Measurements from ENCODE around the gene NNT.
"Not testable (repeated sequence)": the region's sequence is repeated elsewhere in the genome, so short reads cannot be mapped to it uniquely, and the experiment has no call there.

Gene NNT

DNA sequence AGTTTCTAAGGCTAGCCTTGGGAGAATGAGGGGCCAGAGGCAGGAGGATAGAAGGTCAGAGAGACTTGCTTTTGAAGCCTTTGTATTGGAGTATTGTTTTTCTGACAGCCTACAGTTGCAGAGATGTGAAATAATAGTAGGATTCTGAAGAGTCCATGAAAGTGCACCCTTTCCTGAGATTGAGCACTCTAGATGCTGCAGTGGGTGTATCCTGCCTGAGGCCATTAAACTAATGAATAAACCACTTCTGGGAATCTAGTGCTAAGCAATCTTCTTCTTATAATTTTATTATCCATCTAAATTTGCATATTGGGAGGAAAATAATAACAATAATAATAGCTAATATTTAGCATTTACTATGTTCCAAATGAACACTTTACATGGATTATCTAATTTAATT lies 19.3 kb upstream of the NNT start:
- no peak for DNase-seq

DNA sequence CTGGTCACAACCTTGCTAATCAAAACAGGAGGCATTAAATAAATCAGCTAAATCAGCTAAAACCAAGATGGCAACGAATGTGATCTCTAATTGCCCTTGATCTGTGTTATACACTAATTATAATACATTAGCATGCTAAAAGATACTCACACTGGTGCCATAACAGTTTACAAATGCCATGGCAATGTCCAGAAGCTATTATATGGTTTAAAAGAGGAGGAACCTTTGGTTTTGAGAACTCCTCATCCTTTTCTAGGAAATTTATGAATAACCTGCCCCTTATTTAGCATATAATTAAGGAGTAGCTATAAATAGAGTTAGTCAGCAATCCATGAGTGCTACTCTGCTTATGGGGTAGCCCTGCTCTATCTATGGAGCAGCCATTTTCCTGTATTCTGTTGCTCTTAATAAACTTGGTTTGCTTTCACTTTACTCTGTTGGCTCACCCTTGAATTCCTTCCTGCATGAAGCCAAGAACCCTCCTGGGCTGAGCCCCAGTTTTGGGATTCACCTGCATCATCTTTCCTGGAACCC lies 18.7 kb upstream of the NNT start:
- DNase-seq: no peak

DNA sequence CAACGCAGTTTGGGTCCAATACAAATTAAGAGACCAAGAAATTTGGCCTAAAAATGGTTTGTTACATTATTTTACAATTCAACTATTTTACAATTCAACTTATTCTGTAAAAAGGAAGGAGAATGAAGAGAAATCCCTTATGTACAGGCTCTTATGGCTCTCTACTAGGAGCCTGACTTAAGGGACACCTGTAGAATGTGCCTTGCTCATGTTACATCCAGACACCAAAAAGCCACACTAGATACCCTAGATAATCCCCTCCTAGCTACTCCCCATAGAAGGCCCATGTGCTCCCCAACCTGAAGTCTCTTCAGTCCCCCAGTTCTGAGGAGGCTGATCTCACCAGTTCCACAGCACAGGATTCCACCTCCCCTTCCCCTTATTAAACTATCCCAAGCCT lies 14.1 kb upstream of the NNT start:
- no peak for DNase-seq

DNA sequence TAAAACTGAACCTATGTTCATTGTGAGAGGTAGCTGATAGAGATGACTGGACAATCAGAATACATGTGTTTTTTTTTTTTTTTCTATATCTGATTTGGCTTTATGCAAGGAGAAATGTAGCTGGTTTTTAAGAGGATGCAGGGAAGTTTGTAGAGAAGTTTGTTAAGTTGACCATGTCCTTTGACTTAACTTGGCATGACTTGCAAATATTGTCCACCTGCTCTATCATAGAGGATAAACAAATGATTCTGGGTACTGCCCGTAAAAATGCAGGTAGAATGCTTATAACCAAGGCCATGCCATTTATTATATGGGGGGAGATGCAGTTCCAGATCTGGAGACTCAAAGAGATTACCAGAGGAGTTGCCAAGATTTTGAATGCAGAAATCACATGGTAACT lies 13.7 kb upstream of the NNT start:
- DNase-seq: no peak

DNA sequence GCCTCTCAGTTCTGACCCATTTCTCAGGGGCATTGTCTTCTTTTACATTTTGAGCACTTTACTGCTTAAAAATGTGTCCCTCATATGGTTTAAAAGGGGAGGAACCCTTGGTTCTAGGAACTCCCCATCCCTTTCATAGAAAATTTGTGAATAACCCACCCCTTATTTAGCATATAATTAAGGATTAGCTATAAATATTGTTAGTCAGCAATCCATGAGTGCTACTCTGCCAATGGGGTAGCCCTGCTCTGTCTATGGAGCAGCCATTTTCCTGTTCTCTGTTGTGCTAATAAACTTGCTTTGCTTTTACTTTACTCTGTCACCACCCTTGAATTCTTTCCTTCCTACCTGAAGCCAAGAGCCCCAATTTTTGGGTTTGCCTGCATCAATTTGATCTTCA lies 12.3 kb upstream of the NNT start:
- no peak for DNase-seq

DNA sequence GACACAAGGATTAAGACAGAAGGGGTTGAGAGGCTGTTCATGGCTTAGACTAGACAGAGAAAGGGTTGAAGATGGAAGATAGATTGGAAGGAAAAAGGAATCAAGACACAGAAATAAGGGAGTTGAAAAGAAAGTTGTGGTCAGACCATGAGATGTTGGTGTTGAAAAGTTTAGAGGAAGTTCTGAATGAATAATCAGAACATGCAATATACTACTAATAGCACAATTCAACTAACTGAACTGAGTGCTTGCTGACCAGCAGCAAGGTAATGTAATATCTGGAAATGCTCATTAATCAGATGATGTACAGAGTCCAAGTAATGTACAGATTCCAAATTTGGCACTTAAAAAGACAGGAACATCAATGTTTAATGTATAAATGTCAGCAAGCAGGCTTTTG lies 10.6 kb upstream of the NNT start:
- DNase-seq: no peak

DNA sequence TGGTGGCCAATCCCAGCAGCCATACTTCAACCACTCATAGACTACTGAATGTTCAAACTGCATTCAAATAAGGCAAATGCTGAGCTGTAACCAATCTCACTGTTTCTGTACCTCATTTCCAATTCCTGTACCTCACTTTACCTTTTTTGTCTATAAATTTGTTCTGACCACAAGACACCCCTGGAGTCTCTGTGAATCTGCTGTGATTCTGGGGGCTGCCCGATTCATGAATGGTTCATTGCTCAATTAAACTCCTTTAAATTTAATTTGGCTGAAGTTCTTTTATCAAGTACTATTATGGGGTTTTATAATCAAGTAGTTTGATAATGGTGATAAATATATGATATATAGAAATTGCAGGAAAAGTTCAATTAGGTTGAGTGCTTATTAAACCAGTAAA lies 4.1 kb upstream of the NNT start:
- not testable (repeated sequence) for DNase-seq

DNA sequence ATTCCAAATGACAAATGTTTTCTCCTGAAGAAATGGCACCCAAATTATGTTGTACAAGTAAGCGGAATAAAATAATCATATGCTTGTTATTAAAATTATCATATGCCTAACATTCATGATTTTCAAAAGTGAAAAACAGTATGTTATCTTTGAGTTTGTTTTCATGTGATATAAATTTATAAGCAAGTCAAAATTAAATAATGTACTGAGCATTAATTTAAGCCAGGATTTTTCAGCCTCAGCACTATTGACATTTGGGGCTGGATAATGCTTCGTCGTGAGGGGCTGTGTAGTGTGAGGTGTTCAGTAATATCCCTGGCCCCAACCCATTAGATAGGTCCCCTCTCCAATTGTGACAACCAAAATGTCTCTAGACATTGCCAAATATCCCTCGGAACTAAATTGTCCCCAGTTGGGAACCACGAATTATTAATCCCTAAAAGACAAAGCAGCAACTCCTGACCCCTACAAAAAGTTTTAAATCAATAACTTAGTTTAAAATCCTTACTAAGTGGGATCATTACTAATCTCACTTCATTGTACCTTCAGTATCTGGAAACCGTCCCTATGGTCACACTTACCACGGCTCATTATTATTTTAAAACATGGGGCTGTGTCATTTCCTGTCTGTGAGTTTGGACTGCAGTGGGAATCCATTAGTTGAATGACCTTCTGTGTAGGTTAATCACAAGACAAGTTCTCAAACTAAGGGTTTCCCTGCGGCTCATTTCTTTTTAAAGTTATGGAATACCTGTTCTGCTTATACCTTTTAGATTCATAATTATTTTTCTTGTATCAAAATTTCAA lies 1.3 kb upstream of the NNT start:
- DNase-seq: peak; percentile 65

DNA sequence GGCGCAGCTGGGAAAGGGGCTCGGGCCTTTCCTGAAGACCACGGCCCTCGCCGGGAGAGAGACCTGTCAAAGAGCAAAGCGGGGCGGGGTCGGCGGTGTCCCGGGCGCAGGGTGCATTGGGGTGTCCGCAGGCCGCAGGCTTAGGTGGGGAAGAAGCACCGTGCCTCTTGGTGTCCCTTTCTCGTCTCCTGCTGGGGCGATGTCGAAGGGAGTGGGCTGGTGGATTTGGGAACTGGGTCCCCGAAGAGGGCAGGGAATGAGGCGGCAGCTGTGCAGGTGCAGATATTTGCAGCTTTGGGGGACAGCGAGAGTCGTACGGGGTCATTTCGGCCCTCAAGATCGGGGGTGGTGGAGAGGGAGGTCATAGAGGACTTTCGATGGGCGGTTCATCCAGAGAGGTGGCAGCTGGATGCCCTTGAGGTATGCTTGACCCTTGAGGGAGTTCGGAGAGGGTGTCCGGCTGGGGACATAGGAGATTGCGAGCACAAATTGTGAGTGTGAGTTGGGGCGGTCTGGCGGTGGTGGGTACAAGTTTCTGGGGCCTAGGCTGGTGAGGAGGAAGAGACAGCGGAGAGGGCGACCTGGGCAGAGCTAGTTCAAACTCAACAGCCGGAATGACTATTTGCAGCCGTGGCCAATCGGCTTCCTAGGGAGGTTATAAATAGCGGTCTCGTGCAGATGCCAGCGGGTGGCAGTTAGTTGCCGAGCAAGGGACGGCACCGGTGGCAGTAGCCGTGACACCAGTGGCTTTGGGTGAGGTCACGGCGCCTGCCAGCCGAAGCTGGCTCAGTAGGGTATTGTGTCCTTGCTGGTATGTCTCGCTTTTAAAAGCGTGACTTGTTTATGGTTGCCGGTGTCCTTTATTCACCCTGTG lies 601 bp downstream of the NNT start:
- peak; percentile 75 for DNase-seq

DNA sequence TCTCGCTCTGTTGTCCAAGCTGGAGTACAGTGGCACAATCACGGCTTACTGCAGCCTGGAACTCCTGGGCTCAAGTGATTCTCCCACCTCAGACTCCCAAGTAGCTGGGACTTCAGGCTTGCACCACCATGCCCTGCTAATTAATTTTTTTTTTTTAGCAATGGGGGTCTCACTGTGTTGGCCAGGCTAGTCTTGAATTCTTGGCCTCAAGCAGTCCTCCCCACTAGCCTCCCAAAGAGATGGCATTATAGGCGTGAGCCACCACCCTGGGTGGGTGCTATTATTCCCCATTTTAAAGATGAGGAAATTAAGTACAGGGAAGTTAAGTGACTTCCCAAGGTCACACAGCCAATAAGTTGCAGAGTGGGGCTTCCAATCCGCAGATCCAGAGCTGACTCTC lies 1.7 kb downstream of the NNT start:
- no peak for DNase-seq

DNA sequence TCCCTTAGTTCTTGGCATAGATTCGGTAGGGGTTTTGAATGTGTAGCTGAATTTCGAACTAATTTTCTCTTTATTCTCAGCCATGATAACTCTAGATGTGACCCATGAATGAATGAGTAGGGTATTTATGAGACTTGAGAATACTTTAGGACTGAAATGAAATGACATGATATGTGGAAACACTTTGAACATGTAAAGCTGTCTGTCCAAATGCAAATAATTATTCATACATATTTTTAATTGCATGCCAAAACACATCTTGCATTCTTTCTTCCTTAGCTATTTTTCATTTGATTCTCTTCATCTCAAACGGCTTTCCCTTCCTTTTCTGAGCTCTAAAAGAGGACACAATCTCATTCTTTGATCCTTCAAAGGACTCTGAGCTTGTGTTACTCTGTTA lies 3.4 kb downstream of the NNT start:
- DNase-seq: no peak

DNA sequence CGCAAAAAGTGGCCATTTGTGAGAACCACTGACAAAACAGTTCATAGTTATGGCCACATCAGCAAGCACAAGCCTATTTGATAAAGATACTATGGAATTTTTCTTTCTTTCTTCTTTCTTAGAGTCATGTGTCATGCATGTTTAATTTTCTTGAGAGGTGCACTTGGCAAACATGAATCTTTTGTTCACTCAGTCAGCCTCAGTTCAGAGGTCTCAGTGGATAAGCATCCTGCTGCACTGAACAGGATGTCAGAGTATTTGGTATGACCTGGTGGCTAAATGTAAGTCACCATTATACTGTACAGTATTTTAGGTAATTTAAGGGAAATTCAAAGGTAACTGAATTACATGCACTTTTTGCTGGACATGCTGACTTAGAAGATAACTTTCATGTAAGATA lies 5.4 kb downstream of the NNT start:
- DNase-seq: no peak

DNA sequence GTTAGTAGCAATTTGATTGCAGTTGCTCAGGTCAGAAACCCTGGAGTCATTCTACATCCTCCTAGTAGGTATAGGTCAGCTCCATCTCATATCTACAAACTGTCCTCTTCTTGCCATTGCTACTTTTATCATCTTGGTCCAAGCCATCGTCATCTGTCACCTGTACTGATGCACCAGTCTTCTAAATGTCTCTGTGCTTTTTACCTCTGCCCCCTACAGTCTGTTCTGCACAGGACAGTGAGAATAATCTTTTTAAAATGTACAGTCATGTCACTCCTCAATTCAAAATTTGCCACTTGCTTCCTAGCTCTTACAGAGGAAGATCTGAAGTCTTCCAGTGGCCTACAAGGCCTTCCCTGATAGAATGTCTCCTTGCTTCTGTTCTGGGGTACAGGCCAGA lies 6.8 kb downstream of the NNT start:
- peak; percentile 33 for DNase-seq

DNA sequence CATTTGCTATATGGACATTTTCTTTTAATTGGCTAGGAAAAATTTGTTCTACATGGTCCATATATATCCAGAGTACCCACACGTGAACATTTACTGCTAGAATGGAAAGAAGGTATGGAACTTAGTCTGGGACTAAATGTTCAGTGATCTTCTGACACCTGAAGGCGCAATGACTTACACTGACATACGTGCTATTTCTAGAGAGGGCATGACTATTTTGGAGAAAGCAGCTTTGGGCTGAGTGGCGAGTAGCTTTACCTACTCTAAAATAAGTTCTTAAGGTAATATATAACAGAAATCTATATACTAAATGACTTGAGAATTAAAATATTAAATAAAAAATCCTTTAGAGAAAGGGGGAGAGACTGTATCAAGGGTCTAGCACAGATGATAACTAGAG lies 10.4 kb downstream of the NNT start:
- no peak for DNase-seq

DNA sequence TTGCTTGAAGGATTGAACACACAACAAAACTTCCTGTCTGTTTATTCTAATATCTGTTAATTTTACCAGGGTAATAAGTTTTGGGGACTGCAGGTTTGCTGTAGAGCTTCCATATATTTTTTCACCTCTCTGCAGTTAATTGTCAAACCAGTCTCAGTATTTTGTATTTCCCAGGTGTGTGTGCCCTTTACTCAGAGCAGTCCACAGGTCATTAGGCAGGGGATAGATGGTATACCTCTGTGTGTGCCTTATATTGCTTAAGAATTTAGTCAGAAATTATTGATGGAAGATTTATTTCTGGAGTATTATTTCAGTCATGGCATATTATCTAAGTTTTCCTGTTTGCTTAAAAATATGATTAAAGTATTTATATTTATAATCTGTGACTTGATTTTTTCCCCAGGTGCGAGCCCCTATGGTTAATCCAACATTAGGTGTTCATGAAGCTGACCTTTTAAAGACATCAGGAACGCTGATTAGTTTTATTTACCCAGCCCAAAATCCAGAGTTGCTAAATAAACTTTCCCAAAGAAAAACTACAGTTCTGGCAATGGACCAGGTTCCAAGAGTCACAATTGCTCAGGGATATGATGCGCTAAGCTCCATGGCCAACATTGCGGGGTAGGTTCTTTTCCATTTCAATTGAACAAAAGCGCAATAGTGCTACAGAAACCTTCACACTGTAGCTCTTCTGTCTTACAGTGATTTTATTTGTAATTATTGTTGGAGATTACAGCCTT lies 12.6 kb downstream of the NNT start:
- no peak for DNase-seq

DNA sequence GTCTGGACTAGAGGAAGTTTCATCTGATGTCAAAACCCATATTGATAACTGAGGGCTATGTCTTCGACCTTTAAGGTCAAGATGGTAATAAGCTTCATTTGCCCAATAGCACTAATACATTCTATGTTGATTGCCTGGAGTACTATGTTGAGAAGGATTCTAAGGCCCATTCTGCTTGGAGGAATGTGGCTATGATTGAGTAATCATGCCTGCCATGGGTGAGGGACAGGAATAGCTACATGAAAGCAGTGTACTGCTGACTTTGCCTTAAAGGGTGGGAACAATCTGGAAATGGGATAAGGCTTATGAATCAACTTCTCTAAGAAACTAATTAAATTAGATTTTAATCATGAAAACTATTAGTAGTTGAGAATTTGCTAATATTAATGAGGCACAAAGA lies 13.6 kb downstream of the NNT start:
- DNase-seq: no peak

DNA sequence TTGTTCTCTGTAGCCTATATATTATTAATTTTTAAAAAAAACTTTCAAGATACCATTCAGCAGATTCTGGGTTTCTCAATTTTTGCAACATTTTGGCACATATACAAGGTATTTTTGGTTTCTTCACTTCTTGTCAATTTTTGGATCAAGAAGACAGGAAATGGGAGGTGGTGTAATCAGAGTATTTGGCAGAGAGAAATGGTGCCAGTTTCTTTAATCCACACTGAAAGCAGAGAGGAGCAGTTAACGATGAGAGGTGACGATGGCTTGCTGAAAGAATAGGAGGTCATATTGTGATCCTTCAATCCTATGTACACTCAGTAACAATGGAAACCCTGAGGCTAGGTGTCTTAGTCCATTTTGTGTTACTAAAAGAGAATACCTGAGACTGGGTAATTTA lies 16.4 kb downstream of the NNT start:
- DNase-seq: no peak

DNA sequence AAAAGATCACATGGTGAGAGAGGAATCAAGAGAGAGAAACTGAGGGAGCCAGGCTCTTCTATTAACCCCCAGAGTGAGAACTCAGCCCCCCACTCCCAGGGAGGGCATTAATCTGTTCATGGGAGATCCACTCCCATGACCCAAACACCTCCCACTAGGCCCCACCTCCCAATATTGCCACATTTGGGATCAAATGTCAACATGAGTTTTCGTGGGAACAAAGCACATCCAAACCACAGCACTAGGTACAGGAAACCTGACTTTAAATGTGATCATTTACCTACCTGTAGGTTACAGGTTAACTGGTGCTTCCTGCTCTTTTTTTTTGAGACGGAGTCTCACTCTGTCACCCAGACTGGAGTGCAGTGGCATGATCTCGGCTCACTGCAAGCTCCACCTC lies 16.9 kb downstream of the NNT start:
- no peak for DNase-seq

DNA sequence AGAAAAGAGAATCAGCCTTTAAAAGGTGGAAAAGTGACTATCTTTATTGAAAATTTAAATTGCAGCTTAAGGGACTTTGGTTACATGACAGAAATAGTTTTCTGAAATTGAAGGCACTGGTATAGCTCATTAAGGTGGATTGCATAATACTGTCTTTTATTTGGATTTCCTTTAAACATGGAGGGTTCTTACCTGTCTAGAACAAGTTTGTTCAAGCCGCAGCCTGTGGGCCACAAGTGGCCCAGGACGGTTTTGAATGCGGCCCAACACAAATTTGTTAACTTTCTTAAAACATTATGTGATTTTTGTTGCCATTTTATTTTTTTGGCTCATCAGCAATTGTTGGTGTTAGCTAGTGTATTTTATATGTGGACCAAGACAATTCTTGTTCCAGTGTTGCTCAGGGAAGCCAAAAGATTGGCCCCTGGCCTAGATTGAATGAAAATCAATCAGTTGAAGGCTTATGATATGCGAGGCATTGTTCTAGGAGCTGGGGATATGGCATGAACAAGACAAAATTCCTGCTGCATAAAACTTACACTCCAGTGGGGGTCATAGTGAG lies 18.0 kb downstream of the NNT start:
- DNase-seq: no peak

DNA sequence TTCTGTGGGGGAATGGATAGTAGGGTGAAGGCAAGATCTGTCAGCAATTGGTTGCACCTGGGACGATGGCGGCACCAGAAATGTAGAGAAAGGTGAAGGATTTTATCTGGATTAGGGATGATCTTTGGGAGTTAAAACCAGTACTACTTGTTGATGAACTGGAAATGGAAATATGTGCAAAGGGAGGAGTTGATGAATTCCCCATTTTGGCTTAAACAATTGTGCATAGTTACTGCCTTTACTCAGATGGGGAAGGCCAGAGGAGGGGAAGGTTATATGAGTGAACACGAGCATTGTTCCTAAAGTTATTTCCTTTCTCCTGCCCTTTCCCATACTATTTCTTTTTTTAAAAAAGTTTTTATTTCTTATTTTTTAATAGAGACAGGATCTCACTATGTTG lies 19.1 kb downstream of the NNT start:
- DNase-seq: no peak

DNA sequence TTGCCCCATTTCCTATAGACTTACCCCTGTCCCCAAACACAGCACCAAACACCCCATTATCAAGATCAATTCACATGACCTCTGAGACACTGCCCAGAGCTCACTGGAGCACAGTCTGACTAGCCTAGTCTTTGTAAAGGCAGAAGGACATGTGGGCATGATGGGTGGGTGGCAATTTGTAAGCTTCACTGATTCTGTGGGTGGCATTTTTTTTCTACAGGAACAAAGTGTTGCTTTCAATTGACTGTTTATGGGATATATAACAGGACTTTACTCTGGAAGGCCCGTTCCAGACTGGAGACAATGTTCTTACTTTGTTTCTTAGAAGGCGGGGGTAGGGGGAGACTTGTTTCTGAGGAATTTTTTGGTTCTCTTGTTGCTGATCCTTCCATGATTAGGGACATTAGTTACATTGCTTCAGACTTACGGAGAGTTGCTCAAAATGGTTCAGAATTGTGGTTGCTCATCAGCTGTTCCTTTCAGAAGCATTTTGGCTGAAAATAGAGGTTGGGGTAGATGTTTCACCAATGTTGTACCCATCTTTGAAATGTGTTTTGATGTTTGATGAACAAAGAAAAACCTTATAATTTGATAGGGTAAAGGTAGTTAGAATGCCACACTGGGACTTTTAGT lies 20.2 kb downstream of the NNT start:
- no peak for DNase-seq

DNA sequence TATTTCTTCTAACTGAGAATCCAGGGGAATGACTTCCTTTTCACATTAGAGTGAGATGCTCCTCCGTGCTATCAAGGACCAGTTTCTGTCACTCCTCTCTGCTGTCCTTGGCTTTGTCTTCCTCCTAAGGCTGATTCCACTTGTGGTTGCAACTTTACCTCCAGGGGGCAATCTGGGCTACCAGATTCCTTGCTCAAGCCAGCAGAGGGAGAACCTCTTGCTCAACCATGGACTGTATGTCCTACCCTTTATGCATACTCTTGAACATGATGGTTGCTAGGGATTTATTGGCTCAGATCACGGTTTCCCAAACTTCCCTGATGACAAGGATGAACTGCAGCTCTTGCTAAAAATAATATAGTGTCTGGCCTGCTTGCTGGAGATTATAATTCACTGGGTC lies 24.0 kb downstream of the NNT start:
- DNase-seq: peak; percentile 82

All from OCI-M1 (cell line).